ENCODE results near the gene DCXR. TPM values are rescaled to one million over a fixed set of nuclear protein-coding genes. Genes with fewer than 3 reads are reported as not detected.

Gene DCXR
- total RNA-seq, 1 donor: 40.6 TPM

DNA sequence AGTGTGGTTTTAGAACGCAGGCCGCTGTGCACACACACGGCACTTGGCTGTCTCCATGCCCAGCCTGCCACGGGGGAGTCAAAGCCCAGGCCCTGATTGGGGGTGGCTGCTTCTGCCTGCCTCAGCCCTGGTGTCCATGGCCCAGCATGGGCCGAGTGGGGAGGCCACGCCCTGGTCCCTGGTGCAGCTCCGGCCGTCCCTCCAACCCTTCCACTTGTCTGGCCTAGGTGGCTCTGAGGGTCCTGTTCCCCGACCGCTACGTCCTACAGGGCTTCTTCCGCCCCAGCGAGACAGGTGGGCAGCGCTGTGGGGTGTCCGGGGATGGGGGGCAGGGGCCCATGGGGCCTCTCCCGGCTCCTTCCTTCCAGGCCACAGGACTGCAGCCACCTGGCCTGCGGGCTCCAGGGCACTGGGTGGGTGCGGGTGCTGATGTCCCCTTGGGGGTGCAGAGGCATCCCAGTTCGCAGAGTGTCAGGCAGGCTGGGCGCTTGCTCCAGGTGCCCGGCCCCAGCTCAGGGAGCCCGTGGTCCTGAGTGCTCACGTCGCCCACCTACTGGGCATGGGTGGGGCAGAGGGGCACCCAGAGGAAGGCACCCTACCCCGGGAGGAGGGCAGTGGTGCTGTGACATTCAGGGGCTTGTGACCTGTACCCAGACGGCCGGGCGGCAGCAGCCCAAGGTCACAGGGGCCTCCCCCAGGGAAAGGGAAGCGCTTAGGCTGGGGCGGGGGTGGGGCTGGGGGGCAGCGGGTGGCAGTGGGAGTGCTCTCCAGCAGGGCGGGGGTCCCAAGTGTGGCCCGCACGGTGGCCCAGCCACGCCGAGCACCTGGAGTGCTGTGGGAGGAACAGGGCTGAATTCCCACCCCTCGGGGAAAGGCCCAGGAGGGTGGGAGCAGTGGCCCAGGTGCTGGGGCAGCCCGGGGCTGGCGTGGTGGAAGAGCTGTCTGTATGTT lies 26.6 kb downstream of the DCXR start:
- no peak for DNase-seq (ENCODE audit: low read depth)
- TF ChIP-seq, protein P1, sequence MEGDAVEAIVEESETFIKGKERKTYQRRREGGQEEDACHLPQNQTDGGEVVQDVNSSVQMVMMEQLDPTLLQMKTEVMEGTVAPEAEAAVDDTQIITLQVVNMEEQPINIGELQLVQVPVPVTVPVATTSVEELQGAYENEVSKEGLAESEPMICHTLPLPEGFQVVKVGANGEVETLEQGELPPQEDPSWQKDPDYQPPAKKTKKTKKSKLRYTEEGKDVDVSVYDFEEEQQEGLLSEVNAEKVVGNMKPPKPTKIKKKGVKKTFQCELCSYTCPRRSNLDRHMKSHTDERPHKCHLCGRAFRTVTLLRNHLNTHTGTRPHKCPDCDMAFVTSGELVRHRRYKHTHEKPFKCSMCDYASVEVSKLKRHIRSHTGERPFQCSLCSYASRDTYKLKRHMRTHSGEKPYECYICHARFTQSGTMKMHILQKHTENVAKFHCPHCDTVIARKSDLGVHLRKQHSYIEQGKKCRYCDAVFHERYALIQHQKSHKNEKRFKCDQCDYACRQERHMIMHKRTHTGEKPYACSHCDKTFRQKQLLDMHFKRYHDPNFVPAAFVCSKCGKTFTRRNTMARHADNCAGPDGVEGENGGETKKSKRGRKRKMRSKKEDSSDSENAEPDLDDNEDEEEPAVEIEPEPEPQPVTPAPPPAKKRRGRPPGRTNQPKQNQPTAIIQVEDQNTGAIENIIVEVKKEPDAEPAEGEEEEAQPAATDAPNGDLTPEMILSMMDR (IDR thresholded peaks at IDR 0.05; ENCODE audit: insufficient read depth, low read depth, low read length): no peak
- H3K4me3 ChIP-seq (ENCODE audit: low read depth, low read length): no peak overlapping the region

DNA sequence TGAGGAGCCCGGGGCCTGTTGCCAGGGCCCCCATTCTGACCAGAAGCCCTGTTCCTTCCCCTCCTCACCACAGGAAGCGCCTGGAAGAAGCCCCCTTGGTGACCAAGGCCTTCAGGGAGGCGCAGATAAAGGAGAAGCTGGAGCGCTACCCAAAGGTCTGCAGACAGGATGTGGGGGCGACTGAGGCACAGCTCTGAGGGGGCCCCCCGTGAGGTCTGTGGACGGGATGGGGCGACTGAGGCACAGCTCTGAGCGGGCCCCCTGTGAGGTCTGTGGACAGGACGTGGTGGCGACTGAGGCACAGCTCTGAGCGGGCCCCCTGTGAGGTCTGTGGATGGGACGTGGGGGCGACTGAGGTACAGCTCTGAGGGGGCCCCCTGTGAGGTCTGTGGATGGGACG lies 28.1 kb downstream of the DCXR start:
- no peak for DNase-seq (ENCODE audit: low read depth)
- no peak overlapping the region for H3K4me3 ChIP-seq (ENCODE audit: low read depth, low read length)
- TF ChIP-seq, protein P1 (IDR thresholded peaks at IDR 0.05; ENCODE audit: insufficient read depth, low read depth, low read length): no peak

DNA sequence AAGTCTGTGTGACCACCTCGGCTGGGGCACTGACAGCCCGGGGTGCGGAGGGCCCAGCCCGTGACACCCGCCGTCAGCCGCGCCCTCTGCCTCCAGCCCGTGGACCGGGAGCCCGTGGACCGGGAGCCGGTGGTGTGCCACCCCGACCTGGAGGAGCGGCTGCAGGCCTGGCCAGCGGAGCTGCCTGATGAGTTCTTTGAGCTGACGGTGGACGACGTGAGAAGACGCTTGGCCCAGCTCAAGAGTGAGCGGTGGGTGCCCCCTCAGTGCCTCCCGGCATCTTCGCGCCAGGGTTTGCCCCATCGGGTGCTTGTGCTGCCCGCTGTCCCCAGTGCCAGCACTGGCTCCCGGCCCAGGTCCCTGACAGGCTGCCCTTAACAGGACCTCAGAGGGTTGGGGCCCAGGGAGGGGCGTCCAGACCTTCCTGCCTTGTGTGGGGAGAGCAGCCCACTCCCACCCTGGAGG lies 28.5 kb downstream of the DCXR start:
- TF ChIP-seq, protein P1 (IDR thresholded peaks at IDR 0.05; ENCODE audit: insufficient read depth, low read depth, low read length): no peak
- DNase-seq (ENCODE audit: low read depth): no peak
- H3K4me3 ChIP-seq (ENCODE audit: low read depth, low read length): no peak overlapping the region

DNA sequence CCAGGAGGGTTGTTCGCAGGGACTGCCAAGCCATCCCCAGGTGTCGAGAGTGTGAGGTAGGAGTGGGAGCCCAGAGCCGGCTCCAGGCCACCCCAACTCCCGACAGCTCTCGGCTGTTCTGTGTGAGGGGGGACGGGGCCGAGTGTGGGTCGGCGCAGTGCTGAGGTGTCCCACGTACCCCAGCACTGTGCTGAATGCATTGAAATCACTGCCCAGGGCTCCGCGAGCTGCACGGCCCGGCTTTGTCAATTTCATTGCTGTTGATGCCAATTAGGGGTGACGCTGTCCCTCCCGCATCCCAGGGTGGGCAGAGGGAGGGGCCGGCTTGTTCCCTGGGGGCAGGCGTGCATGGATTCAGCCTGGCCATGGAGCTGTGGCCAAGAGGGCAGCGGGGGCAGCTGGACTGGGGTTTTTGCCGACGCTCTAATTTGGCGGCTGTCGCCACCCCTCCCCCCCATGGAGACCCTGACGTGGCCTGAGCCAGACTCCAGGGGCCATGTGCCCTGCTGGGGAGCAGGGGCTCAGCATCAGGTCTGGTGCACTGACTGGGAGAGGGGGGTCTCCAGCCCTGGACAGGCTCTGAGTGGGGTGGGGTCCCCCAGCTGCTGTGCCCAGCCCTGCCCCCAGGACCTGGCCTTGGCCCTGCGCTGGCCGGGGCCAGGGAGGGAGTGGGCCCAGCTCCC lies 29.1 kb downstream of the DCXR start:
- TF ChIP-seq, protein P1 (IDR thresholded peaks at IDR 0.05; ENCODE audit: insufficient read depth, low read depth, low read length): no peak
- no peak for DNase-seq (ENCODE audit: low read depth)

DNA sequence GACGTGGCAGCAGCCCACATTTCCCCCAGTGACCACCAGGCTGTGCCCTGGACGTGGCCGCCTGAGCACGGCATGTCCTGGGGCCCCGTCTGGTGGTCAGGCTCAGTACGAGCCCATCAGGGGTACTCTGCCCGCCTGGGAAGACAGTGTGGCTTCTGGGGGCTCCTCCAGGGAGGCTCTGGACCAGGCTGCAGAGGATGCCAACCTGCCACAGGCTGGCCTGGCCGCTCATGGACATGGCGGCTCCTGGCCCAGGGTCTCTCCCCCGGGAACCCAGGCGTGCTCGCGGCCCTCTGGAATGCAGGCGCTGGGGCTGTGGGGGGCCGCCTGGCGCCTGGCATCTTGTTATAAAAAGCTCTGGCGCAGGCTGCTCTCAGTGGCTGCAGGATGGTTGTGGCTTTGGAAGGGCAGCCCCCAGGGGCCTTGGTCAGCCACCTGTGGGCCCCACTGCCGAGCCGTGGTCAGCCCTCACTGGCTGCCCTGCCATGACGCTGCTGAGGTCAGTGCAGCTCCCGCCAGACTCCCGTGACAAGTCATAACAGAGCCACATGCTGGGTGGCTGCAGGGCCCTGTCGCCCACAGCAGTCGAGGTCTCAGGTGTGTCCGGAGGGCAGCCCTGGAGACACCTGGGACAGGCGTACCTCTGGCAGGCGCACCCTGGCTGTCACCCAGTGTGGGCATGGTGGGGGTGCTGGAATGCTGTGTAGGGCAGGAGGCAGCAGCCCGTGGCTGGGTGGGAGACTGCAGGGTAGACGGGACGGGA lies 29.8 kb downstream of the DCXR start:
- TF ChIP-seq, protein P1 (IDR thresholded peaks at IDR 0.05; ENCODE audit: insufficient read depth, low read depth, low read length): no peak
- no peak for DNase-seq (ENCODE audit: low read depth)

More for the DNA sequence above, 29.1 kb downstream of the DCXR start:
- H3K4me3 ChIP-seq (ENCODE audit: low read depth, low read length): no peak overlapping the region

DNA sequence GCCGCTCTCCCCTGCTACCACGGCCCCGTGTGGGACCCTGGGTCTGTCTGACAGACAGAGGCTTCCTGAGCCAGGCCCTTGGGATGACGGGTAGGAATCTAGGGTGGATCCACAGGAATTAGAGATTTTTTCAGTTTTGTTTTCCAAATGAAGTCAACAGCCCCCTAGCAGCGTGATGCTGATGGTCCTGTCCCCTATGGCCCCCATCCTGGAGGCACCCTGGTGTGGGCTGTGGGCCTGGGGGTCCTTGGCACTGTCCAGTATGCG lies 30.3 kb downstream of the DCXR start:
- no peak for DNase-seq (ENCODE audit: low read depth)
- H3K4me3 ChIP-seq (ENCODE audit: low read depth, low read length): no peak overlapping the region
- TF ChIP-seq, protein P1 (IDR thresholded peaks at IDR 0.05; ENCODE audit: insufficient read depth, low read depth, low read length): no peak

More for the DNA sequence above, 29.8 kb downstream of the DCXR start:
- no peak overlapping the region for H3K4me3 ChIP-seq (ENCODE audit: low read depth, low read length)

Data from fibroblast of villous mesenchyme (primary cell).